WTC11 (cell line): ENCODE measurements around the gene GPS2. TPM values are rescaled to one million over a fixed set of nuclear protein-coding genes. Genes with fewer than 3 reads are reported as not detected.
A peak's percentile ranks its signal among the peaks of the same experiment; 100 is the strongest.

Experiments used
- ATAC-seq: fragments of 200-7000 bp; cut with Tn5 transposase; 2 replicates; pipeline ENCODE4 v1.10.0; 2021; ENCODE audit warnings: mild to moderate bottlenecking, moderate library complexity
- CTCF ChIA-PET: fragments of 300-600 bp; sonication (Branson Sonifier 250); formaldehyde crosslinking; loops from one replicate; lab custom pipeline; 2021; ENCODE audit warnings: antibody characterized with exemption; lab: Charles Lee
- POLR2A ChIA-PET: fragments of 350-600 bp; sonication (Branson Sonifier 250); formaldehyde crosslinking; loops from one replicate; lab custom pipeline; 2021; ENCODE audit warnings: antibody characterized with exemption; lab: Charles Lee
- DNase-seq: peaks from one replicate; pipeline ENCODE4 v3.0.0; 2021; ENCODE audit warnings: low spot score
- H3K27ac Mint-ChIP-seq: 2 replicates; pipeline ENCODE4 v1.8.0; 2021; ENCODE audit warnings: mixed read lengths
- H3K27me3 Mint-ChIP-seq: 2 replicates; pipeline ENCODE4 v1.8.0; 2021; ENCODE audit warnings: low read depth, mild to moderate bottlenecking, moderate library complexity, mixed read lengths
- H3K36me3 Mint-ChIP-seq: 2 replicates; pipeline ENCODE4 v1.8.0; 2021; ENCODE audit warnings: mixed read lengths
- H3K4me1 Mint-ChIP-seq: 2 replicates; pipeline ENCODE4 v1.8.0; 2022; ENCODE audit warnings: mixed read lengths
- H3K4me3 Mint-ChIP-seq: 2 replicates; pipeline ENCODE4 v1.8.0; 2021; ENCODE audit warnings: mild to moderate bottlenecking, moderate library complexity, mixed read lengths
- H3K9me3 Mint-ChIP-seq: 2 replicates; pipeline ENCODE4 v1.8.0; 2021; ENCODE audit warnings: mixed read lengths
- E2F4 ChIP-seq: sonication (generic); formaldehyde crosslinking; IDR thresholded peaks from 2 replicates; pipeline ENCODE4 v1.8.1; 2022; ENCODE audit warnings: low read depth, mild to moderate bottlenecking, moderate library complexity, missing genetic modification reagents, borderline replicate concordance
- E2F5 ChIP-seq: sonication (generic); formaldehyde crosslinking; IDR thresholded peaks from 2 replicates; pipeline ENCODE4 v1.8.1; 2022; ENCODE audit warnings: mild to moderate bottlenecking, moderate library complexity, missing genetic modification reagents
- EMX1 ChIP-seq: fragments of 250-450 bp; sonication (Bioruptor Pico); IDR thresholded peaks from 2 replicates; pipeline ENCODE4 v1.8.0; 2021; ENCODE audit warnings: mild to moderate bottlenecking
- FOXP1 ChIP-seq: sonication (generic); formaldehyde crosslinking; IDR thresholded peaks from 2 replicates; pipeline ENCODE4 v1.8.0; 2022; ENCODE audit warnings: missing genetic modification reagents, mild to moderate bottlenecking, moderate library complexity, borderline replicate concordance
- GABPB1 ChIP-seq: sonication (generic); formaldehyde crosslinking; IDR thresholded peaks from 2 replicates; pipeline ENCODE4 v1.8.1; 2023; ENCODE audit warnings: mild to moderate bottlenecking, missing genetic modification reagents
- NR3C1 ChIP-seq: sonication (generic); formaldehyde crosslinking; conservative IDR thresholded peaks from 2 replicates; pipeline ENCODE4 v1.8.1; 2023; ENCODE audit warnings: low read depth, mild to moderate bottlenecking, missing genetic modification reagents
- PRDM15 ChIP-seq: sonication (generic); formaldehyde crosslinking; IDR thresholded peaks from 2 replicates; pipeline ENCODE4 v1.8.0; 2022; ENCODE audit warnings: missing genetic modification reagents
- STAT6 ChIP-seq: sonication (generic); formaldehyde crosslinking; conservative IDR thresholded peaks from 2 replicates; pipeline ENCODE4 v1.8.1; 2023; ENCODE audit warnings: mild to moderate bottlenecking, low read depth, missing genetic modification reagents, moderate library complexity
- TEAD1 ChIP-seq: sonication (generic); formaldehyde crosslinking; IDR thresholded peaks from 2 replicates; pipeline ENCODE4 v1.8.0; 2022; ENCODE audit warnings: mild to moderate bottlenecking, missing genetic modification reagents
- ZBTB43 ChIP-seq: sonication (generic); formaldehyde crosslinking; IDR thresholded peaks from 2 replicates; pipeline ENCODE4 v1.8.1; 2023; ENCODE audit warnings: mild to moderate bottlenecking, missing genetic modification reagents
- ZNF396 ChIP-seq: fragments of 250-450 bp; sonication (Bioruptor Pico); IDR thresholded peaks from 2 replicates; pipeline ENCODE4 v1.8.0; 2021; ENCODE audit warnings: mild to moderate bottlenecking, moderate library complexity, borderline replicate concordance
- ZNF671 ChIP-seq: fragments of 250-450 bp; sonication (Bioruptor Pico); IDR thresholded peaks from 2 replicates; pipeline ENCODE4 v1.8.0; 2021; ENCODE audit warnings: mild to moderate bottlenecking
- ZSCAN18 ChIP-seq: fragments of 250-450 bp; sonication (Bioruptor Pico); IDR thresholded peaks from 2 replicates; pipeline ENCODE4 v2.1.2; 2022; ENCODE audit warnings: mild to moderate bottlenecking, moderate library complexity
- total RNA-seq: library from RNA; stranded (reverse); gene quantifications from 3 replicates; pipeline ENCODE4 v1.2.3, GENCODE V29; 2021

The GPS2 gene
- total RNA-seq, 1 experiment from 2014 or later, result 55.9 TPM

- POLR2A ChIA-PET, result interaction anchor here (1.3 to 3.9 kb wide), 3 partner anchors 16 to 247 kb away, joined by 3 to 21 read pairs (median 4); partner anchors contain the start of genes ACADVL, DLG4 and NEURL4
- DNase-seq, result no peak
- peak; percentile 59 for ATAC-seq
Observed at GRCh38 chr17:7313088-7313889, 1.9 kb downstream of the GPS2 start.

GRCh38 chr17:7312432-7313087 lies 2.6 kb downstream of the GPS2 start:
- Mint-ChIP-seq H3K4me3 (no peak overlapping the region), H3K36me3 (peaks cover 50% of the 10 kb centered on the region), H3K4me1 (peaks cover 41% of the 10 kb centered on the region), H3K27me3 (no peaks in the 10 kb centered on the region), H3K9me3 (no peaks in the 10 kb centered on the region), H3K27ac (peak overlapping the region; percentile 73)
- TF ChIP-seq E2F5 (no peak), TEAD1 (CRISPR knock-in tag) (no peak), STAT6 (CRISPR knock-in tag) (no peak), PRDM15 (CRISPR knock-in tag) (no peak), GABPB1 (CRISPR knock-in tag) (no peak), FOXP1 (CRISPR knock-in tag) (no peak), ZSCAN18 (CRISPR knock-in tag) (no peak), E2F4 (CRISPR knock-in tag) (no peak), NR3C1 (CRISPR knock-in tag) (no peak)
- no peak for ATAC-seq
- CTCF ChIA-PET, result interaction anchor here (0.9 to 3.3 kb wide), 11 partner anchors 16 to 98 kb away, joined by 3 to 19 read pairs (median 5); partner anchors contain the start of genes GABARAP, NEURL4, SLC2A4 and TMEM256
- POLR2A ChIA-PET, result interaction anchor here (0.7 to 3.9 kb wide), 2 partner anchors 17 to 24 kb away, joined by 3 to 21 read pairs; partner anchors contain the start of gene NEURL4
- no peak for DNase-seq

More at GRCh38 chr17:7313088-7313889, 1.9 kb downstream of the GPS2 start:
- no peak for TF ChIP-seq ZBTB43 (CRISPR knock-in tag)
- TF ChIP-seq ZNF396 (CRISPR knock-in tag), result no peak
- peak; percentile 73 for TF ChIP-seq ZNF671 (CRISPR knock-in tag)
- TF ChIP-seq EMX1, result peak; percentile 82
- Mint-ChIP-seq H3K4me3 (peak overlapping the region; percentile 73), H3K4me1 (peaks cover 41% of the 10 kb centered on the region), H3K36me3 (peaks cover 54% of the 10 kb centered on the region), H3K27ac (peak overlapping the region; percentile 70), H3K9me3 (no peaks in the 10 kb centered on the region), H3K27me3 (no peaks in the 10 kb centered on the region)
- CTCF ChIA-PET, result interaction anchor here (0.8 to 3.3 kb wide), 14 partner anchors 16 to 267 kb away, joined by 3 to 19 read pairs (median 5); partner anchors contain the start of genes GABARAP, NEURL4, SLC2A4 and TMEM256
